GM19463 (cell line): Measurements from ENCODE around the gene CHRM4.

Experiments
- ATAC-seq: cut with Tn5 transposase; IDR thresholded peaks from one replicate; pipeline ENCODE4 v1.9.1; 2021; ENCODE audit warnings: mild to moderate bottlenecking, moderate library complexity; ENCODE audit not compliant: unreplicated experiment

Gene CHRM4

GRCh38 chr11:46350695-46351094, 40.9 kb downstream of the CHRM4 start:
- ATAC-seq: no peak

GRCh38 chr11:46348566-46349401, 42.8 kb downstream of the CHRM4 start:
- ATAC-seq: peak; percentile 29

GRCh38 chr11:46347637-46348311, 43.8 kb downstream of the CHRM4 start:
- no peak for ATAC-seq

- peak; percentile 68 for ATAC-seq
These were observed 44.5 kb downstream of the CHRM4 start, which contains the start of gene DGKZ for GRCh38 chr11:46346886-46347636. TSS of gene DGKZ (plus strand) at chr11:46347463. CDS start at chr11:46347660, 197 bp downstream.

- no peak for ATAC-seq
These were observed 45.6 kb downstream of the CHRM4 start for GRCh38 chr11:46345881-46346484.

GRCh38 chr11:46345131-46345597, 46.4 kb downstream of the CHRM4 start:
- no peak for ATAC-seq

- no peak for ATAC-seq
These were observed 48.1 kb downstream of the CHRM4 start for GRCh38 chr11:46343520-46343919.

- no peak for ATAC-seq
These were observed 49.3 kb downstream of the CHRM4 start for GRCh38 chr11:46342239-46342638.

GRCh38 chr11:46341454-46341853, 50.1 kb downstream of the CHRM4 start:
- no peak for ATAC-seq

GRCh38 chr11:46339816-46340215, 51.8 kb downstream of the CHRM4 start:
- no peak for ATAC-seq

- no peak for ATAC-seq
These were observed 52.4 kb downstream of the CHRM4 start for GRCh38 chr11:46338988-46339666.

- ATAC-seq: no peak
These were observed 53.0 kb downstream of the CHRM4 start for GRCh38 chr11:46338636-46338987.

GRCh38 chr11:46337626-46338345, 53.8 kb downstream of the CHRM4 start:
- no peak for ATAC-seq

GRCh38 chr11:46336563-46337180, 54.9 kb downstream of the CHRM4 start:
- ATAC-seq: no peak

- no peak for ATAC-seq
These were observed 55.5 kb downstream of the CHRM4 start for GRCh38 chr11:46335890-46336562.

GRCh38 chr11:46335271-46335670, 56.3 kb downstream of the CHRM4 start:
- ATAC-seq: no peak

- ATAC-seq: no peak
These were observed 57.4 kb downstream of the CHRM4 start for GRCh38 chr11:46334211-46334610.
